Stimulated activated CD4-positive, alpha-beta T cell treated with anti-CD3 and anti-CD28 coated beads, TNF-alpha, amount 100 ng/mL, for 1 hour (primary cell): Measurements from ENCODE around the gene MRPS24.

Source experiments
- DNase-seq, 3 donors: peaks; one replicate each; pipeline ENCODE4 v3.0.0-alpha.2; 2020; ENCODE audit warnings: low read depth in 3 of 3, low spot score in 1 of 3

The MRPS24 gene

GRCh38 chr7:43877968-43878864 lies 8.9 kb upstream of the MRPS24 start:
- no peak for DNase-seq

DNA sequence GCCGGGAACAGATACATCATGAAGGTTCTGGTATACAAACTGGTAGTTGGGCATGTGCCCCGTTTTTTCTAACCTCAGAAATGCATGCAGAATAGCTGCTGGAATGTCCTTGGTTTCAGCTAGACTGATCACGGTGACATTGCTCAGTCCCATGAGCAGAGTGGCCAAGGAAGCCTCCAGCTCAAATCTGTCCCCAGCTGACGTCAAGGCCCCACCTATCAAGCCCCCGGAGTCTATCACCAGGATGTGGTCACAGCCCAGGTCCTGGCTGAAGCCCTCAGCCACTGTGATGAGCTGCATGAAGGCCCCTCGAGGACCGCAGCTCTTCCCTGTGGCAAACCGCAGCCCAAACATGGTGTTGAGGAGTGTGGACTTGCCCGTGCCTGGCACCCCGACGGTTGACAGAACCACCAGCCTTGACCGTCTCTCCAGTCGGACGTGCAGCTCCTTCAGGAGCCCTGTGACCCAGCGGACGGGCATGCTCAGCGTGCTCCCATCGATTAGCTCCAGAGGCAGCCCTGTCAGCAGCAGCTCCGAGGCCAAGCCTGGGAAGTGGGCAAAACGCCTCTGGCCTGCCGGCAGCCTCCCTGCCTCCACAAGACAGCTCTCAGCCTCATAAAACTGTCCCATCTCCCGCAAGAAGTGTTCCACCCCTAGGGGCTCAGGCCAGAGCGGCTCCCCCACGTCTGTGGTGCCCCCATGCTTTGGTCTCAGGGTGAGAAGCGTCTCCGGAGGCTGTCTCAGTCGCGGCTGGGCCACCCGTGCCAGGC lies 7.8 kb upstream of the MRPS24 start:
- no peak for DNase-seq

GRCh38 chr7:43876241-43876640 lies 6.9 kb upstream of the MRPS24 start:
- DNase-seq = no peak

- DNase-seq = no peak
Measured at GRCh38 chr7:43873300-43873699, 4.0 kb upstream of the MRPS24 start.

DNA sequence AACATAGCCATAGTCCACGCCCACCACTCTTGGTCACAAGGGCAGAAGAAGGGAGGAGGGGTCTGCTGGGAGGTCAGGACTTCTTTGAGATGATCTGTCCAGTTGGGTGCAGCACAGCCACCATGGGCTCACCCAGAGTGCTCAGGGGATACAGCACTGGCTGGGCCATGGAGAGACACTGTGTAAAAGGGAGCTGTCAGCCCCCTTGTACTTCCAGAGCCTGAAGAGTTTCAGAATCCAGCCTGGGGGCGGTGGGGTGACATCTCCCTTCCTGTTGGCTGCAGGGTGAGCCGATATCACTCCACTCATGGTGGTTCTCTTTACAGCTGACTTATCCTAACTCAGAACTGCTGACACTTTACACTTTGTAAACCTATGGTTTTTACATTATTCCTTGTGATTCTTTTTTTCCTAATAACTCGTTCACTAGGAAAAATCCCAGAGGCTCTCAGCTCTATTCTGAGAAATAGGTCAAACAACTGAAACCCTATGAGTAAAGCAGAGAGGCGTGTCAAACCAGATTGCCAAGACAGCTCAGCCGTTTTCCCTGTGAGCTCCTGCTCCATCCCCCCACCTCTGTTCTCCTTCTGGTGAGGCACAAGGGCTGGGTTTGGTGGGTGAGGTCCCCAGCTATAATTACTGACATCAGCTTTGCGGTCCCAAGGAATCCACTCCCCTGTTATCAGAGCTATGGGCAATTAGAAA lies 3.2 kb upstream of the MRPS24 start:
- DNase-seq = no peak

- DNase-seq = no peak
Measured at GRCh38 chr7:43871064-43871463, 1.7 kb upstream of the MRPS24 start.

DNA sequence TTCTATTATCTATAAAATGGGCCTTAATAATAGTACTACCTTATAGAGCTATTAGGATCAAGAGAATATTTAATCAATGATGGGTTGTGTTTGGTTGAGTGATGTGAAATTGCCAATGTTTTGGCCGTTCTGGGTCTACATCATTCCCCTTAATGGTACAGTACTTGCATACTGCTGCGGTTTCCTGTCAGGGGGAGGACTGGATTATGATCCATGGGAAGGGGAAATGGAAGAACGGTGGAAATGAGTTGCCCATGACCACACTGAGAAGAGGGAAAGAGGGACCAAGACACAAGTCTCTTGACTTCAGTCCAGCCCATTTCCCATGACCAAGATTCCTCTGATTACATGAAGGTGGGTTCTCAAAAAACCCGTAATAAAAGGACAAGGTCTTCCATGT lies 999 bp upstream of the MRPS24 start:
- no peak for DNase-seq

GRCh38 chr7:43869867-43870240 lies 537 bp upstream of the MRPS24 start:
- DNase-seq = no peak

- no peak for DNase-seq
Measured at GRCh38 chr7:43868681-43869005, 674 bp downstream of the MRPS24 start.

DNA sequence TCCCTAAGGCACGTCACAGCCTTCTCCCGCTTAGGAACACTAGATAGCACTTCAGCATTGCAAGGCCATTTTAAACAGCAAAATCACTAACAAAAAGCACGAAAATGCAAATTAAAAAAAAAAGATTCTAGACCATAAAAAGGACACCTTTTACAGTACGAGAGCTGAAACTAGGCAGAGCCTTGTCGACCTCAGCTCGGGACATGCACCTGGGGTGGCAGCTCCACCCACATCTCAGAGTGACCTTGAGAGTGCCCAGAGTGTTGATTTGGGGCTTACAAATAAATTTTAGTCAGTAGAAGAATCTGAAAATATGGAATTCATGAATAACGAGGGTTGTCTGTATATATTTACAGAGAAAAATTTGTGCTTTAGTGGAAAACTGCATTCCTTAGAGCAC lies 1.1 kb downstream of the MRPS24 start:
- DNase-seq = no peak

DNA sequence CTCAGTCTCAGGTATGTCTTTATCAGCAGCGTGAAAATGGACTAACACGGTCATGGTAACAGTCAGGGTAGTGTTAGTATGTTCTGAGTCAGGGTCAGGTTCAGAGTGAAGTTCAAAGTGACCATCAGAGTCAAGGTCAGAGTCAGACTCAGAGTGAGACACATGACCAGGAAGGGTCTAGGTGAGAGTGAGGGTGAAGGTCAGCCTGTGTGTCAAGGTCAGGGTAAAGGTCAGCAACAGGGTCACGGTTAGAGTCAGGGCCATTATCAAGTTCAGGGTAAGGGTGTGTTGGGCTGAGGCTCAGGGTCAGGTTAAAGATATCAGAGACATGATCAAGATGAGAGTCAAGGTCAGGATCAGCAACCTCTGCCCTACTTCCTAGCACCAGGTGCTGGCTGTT lies 4.0 kb downstream of the MRPS24 start:
- DNase-seq = no peak

- DNase-seq = no peak
Measured at GRCh38 chr7:43864126-43864525, 5.2 kb downstream of the MRPS24 start.

DNA sequence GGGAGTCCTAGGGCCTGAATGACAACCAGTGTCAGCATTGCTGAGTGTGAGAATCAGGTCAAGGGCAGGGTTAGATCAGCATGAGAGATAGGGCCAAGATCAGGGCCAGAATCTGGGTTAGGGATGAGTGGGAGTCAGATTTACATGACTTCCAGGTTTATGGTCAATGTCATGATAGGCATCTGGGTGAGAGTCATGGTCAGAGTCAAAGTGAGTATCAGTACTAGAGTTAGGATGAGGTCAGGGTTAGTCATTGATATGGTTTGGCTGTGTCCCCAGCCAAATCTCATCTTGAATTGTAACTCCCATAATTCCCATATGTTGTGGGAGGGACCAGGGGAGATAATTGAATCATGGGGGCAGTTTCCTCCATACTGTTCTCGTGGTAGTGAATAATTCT lies 12.3 kb downstream of the MRPS24 start:
- DNase-seq = no peak

GRCh38 chr7:43856316-43856715 lies 13.0 kb downstream of the MRPS24 start:
- DNase-seq = no peak

- DNase-seq = no peak
Measured at GRCh38 chr7:43855176-43855575, 14.1 kb downstream of the MRPS24 start.

- DNase-seq = no peak
Measured at GRCh38 chr7:43851805-43852204, 17.5 kb downstream of the MRPS24 start.

DNA sequence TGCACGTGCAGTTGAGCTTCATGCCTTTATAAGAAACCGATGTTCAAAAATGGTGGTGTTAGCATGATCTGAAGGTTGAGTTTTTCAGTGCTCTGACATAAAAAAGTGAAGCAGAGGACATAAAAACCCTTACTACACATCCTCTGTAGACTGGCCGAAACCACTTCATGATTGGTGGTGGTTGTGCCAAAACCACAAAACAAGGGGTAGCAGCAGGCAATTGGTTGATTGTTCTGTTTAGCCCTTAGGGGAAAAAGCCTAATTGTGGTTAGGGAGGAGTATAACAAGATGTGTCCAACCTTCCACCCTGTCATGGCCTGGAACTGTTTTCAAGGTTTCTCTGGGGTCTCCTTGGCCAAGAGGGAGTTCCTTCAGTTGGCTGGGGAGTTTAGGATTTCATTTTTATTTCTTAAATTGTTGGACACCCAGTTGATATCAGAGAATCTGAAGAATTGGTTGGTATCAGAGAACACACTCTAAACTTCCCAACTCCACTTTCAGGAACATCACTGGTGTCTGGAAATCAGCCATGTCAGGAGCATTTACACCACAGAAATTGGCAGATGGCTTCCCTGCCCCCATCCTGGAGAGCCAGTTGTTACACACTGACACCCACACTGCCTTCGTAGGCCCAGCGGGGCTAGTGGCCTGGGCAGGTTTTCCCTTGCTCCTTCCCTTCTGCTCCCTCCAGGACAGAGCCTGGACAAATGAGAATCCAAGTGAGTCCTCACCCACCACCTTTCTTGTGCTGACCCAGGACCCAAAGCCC lies 18.8 kb downstream of the MRPS24 start:
- DNase-seq = no peak

GRCh38 chr7:43849047-43849446 lies 20.3 kb downstream of the MRPS24 start:
- no peak for DNase-seq

DNA sequence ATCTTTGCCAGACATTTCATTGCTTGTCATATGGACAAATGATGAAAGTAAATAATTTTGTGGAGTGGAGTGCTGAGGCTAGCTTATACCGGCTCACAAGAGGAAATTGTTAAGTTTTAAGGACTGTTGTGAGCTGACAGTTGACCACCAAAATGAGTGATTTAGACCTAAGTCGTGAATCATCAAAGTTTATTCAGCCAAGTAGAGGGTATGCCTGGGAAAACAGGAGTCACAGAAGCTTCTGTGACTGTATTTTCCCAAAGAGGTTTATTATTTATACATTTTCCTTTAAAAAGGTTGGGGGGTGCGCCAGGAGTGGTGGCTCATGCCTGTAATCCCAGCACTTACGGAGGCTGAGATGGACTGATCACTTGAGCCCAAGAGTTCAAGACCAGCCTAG lies 21.8 kb downstream of the MRPS24 start:
- DNase-seq = no peak

- DNase-seq = no peak
Measured at GRCh38 chr7:43844662-43845061, 24.7 kb downstream of the MRPS24 start.

DNA sequence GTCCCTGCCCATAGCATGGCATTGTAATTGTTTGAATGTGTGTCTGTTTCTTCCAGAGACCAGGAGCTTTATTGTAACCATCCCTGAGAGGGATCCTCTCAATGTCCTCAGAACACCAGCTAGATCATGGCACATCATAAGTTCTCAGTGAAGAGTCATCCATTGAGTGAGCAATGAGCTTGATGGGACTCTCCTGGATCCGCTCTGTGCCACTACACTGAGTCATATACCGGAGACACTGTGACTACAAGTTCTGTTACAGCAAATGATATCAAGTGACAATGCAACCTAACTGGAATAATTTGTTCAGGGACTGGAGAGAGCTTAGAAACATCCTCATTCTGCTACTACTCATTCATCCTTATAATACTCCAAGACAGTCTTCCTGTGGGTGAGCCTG lies 25.1 kb downstream of the MRPS24 start:
- no peak for DNase-seq
